NT2/D1 (cell line): ENCODE data around the gene DYSF.

Experiments used
- YY1 ChIP-seq: IDR thresholded peaks from 2 replicates; pipeline ENCODE4 v1.6.1; 2011; ENCODE audit not compliant: insufficient read length, insufficient read depth
- ZNF274 ChIP-seq: IDR thresholded peaks from 2 replicates; pipeline ENCODE4 v1.6.1; 2011; ENCODE audit warnings: mild to moderate bottlenecking, low read depth, low read length

GRCh38 chr2:71735676-71736075 is 282.3 kb downstream of the DYSF start:
- TF ChIP-seq ZNF274 (no peak), YY1 (no peak)
